IMR-90 (cell line): ENCODE results near the gene ATP5PB. TPM values are rescaled to one million over a fixed set of nuclear protein-coding genes. Genes with fewer than 3 reads are reported as not detected.

Experiments used
- ATAC-seq: fragments of 200-7000 bp; cut with Tn5 transposase; 2 replicates; pipeline ENCODE4 v1.9.1; 2020; ENCODE audit warnings: low read depth, mild to moderate bottlenecking, moderate library complexity
- BruUV-seq: library from RNA; stranded (reverse); fragments of 400-500 nt; replicated peaks from 2 replicates; lab custom pipeline; 2021; lab: Mats Ljungman, UMichigan
- CTCF ChIA-PET: fragments of 300-600 bp; formaldehyde crosslinking; extraction: SDS; loops from one replicate; lab custom pipeline; 2021; ENCODE audit warnings: antibody characterized with exemption; lab: Yijun Ruan, JAX
- POLR2A ChIA-PET: fragments of 300-600 bp; sonication (Branson Sonifier 250); formaldehyde crosslinking; loops from one replicate; lab custom pipeline; 2022; ENCODE audit warnings: antibody characterized with exemption; ENCODE audit not compliant: unreplicated experiment; lab: Charles Lee
- DNase-seq: peaks from one replicate; pipeline ENCODE4 v3.0.0; 2013
- H2AFZ ChIP-seq: replicated peaks from 2 replicates; pipeline ENCODE3; 2013; ENCODE audit warnings: low read length, mild to moderate bottlenecking; ENCODE audit not compliant: poor library complexity
- H2AK5ac ChIP-seq: 2 replicates; pipeline ENCODE4 v1.6.1; 2013; ENCODE audit warnings: low read depth, low read length, inconsistent platforms
- H2AK9ac ChIP-seq: replicated peaks from 2 replicates; pipeline ENCODE3; 2013; ENCODE audit warnings: mild to moderate bottlenecking, low read depth, low read length, moderate library complexity; ENCODE audit not compliant: poor library complexity
- H2BK120ac ChIP-seq: 2 replicates; pipeline ENCODE4 v1.6.1; 2013; ENCODE audit warnings: low read depth, low read length, inconsistent platforms
- H2BK15ac ChIP-seq: 3 replicates; pipeline ENCODE4 v1.6.1; 2013; ENCODE audit warnings: low read depth, low read length, inconsistent platforms
- H2BK20ac ChIP-seq: 2 replicates; pipeline ENCODE4 v1.6.1; 2013; ENCODE audit warnings: low read depth, mild to moderate bottlenecking, inconsistent platforms, low read length, moderate library complexity
- H2BK5ac ChIP-seq: 2 replicates; pipeline ENCODE4 v1.6.1; 2013; ENCODE audit warnings: mild to moderate bottlenecking, low read depth, low read length, inconsistent platforms; ENCODE audit not compliant: poor library complexity, severe bottlenecking
- H3K14ac ChIP-seq: replicated peaks from 2 replicates; pipeline ENCODE4 v1.6.1; 2013; ENCODE audit warnings: low read depth, low read length, inconsistent platforms
- H3K18ac ChIP-seq: 2 replicates; pipeline ENCODE4 v1.6.1; 2013; ENCODE audit warnings: low read depth, low read length, control low read depth
- H3K23ac ChIP-seq: 2 replicates; pipeline ENCODE4 v1.6.1; 2013; ENCODE audit warnings: low read depth, low read length, inconsistent platforms
- H3K27ac ChIP-seq: 2 replicates; pipeline ENCODE4 v1.5.1; 2013; ENCODE audit warnings: mild to moderate bottlenecking, control low read depth, low read length; ENCODE audit not compliant: insufficient read depth
- H3K27me3 ChIP-seq: 2 replicates; pipeline ENCODE4 v1.6.1; 2013; ENCODE audit warnings: low read length; ENCODE audit not compliant: control insufficient read depth, insufficient read depth
- H3K36me3 ChIP-seq: 2 replicates; pipeline ENCODE4 v1.6.1; 2013; ENCODE audit warnings: low read length, mixed read lengths; ENCODE audit not compliant: control insufficient read depth, insufficient read depth
- H3K4ac ChIP-seq: 2 replicates; pipeline ENCODE4 v1.6.1; 2013; ENCODE audit warnings: low read depth, low read length, inconsistent platforms
- H3K4me1 ChIP-seq: 2 replicates; pipeline ENCODE4 v1.6.1; 2013; ENCODE audit warnings: low read length, mixed read lengths; ENCODE audit not compliant: control insufficient read depth, insufficient read depth
- H3K4me2 ChIP-seq: 2 replicates; pipeline ENCODE4 v1.6.1; 2013; ENCODE audit warnings: low read depth, mild to moderate bottlenecking, control low read depth, low read length, moderate library complexity
- H3K4me3 ChIP-seq: 2 replicates; pipeline ENCODE4 v1.5.1; 2013; ENCODE audit warnings: low read depth, mild to moderate bottlenecking, control low read depth, low read length, moderate library complexity; ENCODE audit not compliant: insufficient read depth
- H3K56ac ChIP-seq: 2 replicates; pipeline ENCODE4 v1.6.1; 2013; ENCODE audit warnings: low read length, inconsistent platforms; ENCODE audit not compliant: insufficient read depth; ENCODE audit errors: extremely low read depth
- H3K79me1 ChIP-seq, 2 experiments: 2 replicates each; pipeline ENCODE4 v1.6.1; 2013; ENCODE audit warnings: low read length in 2 of 2, inconsistent platforms in 1 of 2, low read depth in 1 of 2
- H3K9ac ChIP-seq: 2 replicates; pipeline ENCODE4 v1.6.1; 2013; ENCODE audit warnings: low read depth, low read length, control low read depth
- H3K9me1 ChIP-seq: 2 replicates; pipeline ENCODE4 v1.6.1; 2013; ENCODE audit warnings: low read length, inconsistent platforms; ENCODE audit not compliant: insufficient read depth
- H3K9me3 ChIP-seq: 2 replicates; pipeline ENCODE4 v1.6.1; 2013; ENCODE audit warnings: low read length; ENCODE audit not compliant: control insufficient read depth, insufficient read depth
- H4K20me1 ChIP-seq: 2 replicates; pipeline ENCODE4 v1.6.1; 2013; ENCODE audit warnings: low read length, inconsistent platforms; ENCODE audit not compliant: insufficient read depth
- H4K5ac ChIP-seq: 2 replicates; pipeline ENCODE4 v1.6.1; 2013; ENCODE audit warnings: mild to moderate bottlenecking, low read depth, low read length, control low read depth
- H4K8ac ChIP-seq, 2 experiments: 2 replicates each; pipeline ENCODE4 v1.6.1; 2013; ENCODE audit warnings: low read depth in 2 of 2, low read length in 2 of 2, control low read depth in 1 of 2, inconsistent platforms in 1 of 2
- H4K91ac ChIP-seq: 2 replicates; pipeline ENCODE4 v1.6.1; 2013; ENCODE audit warnings: low read depth, low read length, inconsistent platforms; ENCODE audit not compliant: insufficient read depth
- BHLHE40 ChIP-seq: fragments of 150-350 bp; IDR thresholded peaks from 2 replicates; pipeline ENCODE4 v1.6.1; 2016; ENCODE audit warnings: mild to moderate bottlenecking, low read depth, low read length
- CEBPB ChIP-seq: IDR thresholded peaks from 2 replicates; pipeline ENCODE4 v1.6.1; 2012; ENCODE audit warnings: low read depth, low read length, improper control_type of control experiment
- CHD1 ChIP-seq: IDR thresholded peaks from 2 replicates; pipeline ENCODE4 v1.6.1; 2012; ENCODE audit warnings: low read depth, low read length, improper control_type of control experiment
- ELK1 ChIP-seq: fragments of 150-350 bp; IDR thresholded peaks from 2 replicates; pipeline ENCODE4 v1.6.1; 2016; ENCODE audit warnings: low read depth, mild to moderate bottlenecking, low read length, moderate library complexity, borderline replicate concordance
- FOS ChIP-seq: fragments of 150-350 bp; IDR thresholded peaks from 2 replicates; pipeline ENCODE4 v1.6.1; 2016; ENCODE audit warnings: low read depth, low read length
- MAFK ChIP-seq: IDR thresholded peaks from 2 replicates; pipeline ENCODE4 v1.6.1; 2012; ENCODE audit warnings: low read depth, low read length, improper control_type of control experiment
- MAZ ChIP-seq: IDR thresholded peaks from 2 replicates; pipeline ENCODE4 v1.6.1; 2012; ENCODE audit warnings: low read depth, mild to moderate bottlenecking, low read length, improper control_type of control experiment, moderate library complexity, borderline replicate concordance
- MXI1 ChIP-seq: IDR thresholded peaks from 2 replicates; pipeline ENCODE4 v1.6.1; 2012; ENCODE audit warnings: low read depth, mild to moderate bottlenecking, low read length, moderate library complexity, borderline replicate concordance
- NFE2L2 ChIP-seq: fragments of 150-350 bp; IDR thresholded peaks from 2 replicates; pipeline ENCODE4 v1.6.1; 2016; ENCODE audit warnings: low read depth, mild to moderate bottlenecking, low read length
- POLR2A ChIP-seq: IDR thresholded peaks from 2 replicates; pipeline ENCODE4 v1.6.1; 2012; ENCODE audit warnings: mild to moderate bottlenecking, low read depth, low read length
- RAD21 ChIP-seq: IDR thresholded peaks from 2 replicates; pipeline ENCODE4 v1.6.1; 2012; ENCODE audit warnings: low read length, improper control_type of control experiment
- RCOR1 ChIP-seq: IDR thresholded peaks from 2 replicates; pipeline ENCODE4 v1.6.1; 2012; ENCODE audit warnings: mild to moderate bottlenecking, low read length, improper control_type of control experiment; ENCODE audit not compliant: insufficient replicate concordance
- RFX5 ChIP-seq: IDR thresholded peaks from 2 replicates; pipeline ENCODE4 v1.8.0; 2012; ENCODE audit warnings: low read depth, mild to moderate bottlenecking, low read length, moderate library complexity
- SMC3 ChIP-seq: fragments of 150-350 bp; IDR thresholded peaks from 2 replicates; pipeline ENCODE4 v1.6.1; 2016; ENCODE audit warnings: low read depth, mild to moderate bottlenecking, antibody characterized with exemption, low read length, moderate library complexity
- USF2 ChIP-seq: fragments of 150-350 bp; IDR thresholded peaks from 2 replicates; pipeline ENCODE4 v1.6.1; 2017; ENCODE audit warnings: mild to moderate bottlenecking, antibody characterized with exemption, low read length, low read depth
- WGBS, 2 experiments: methylation state at CpG; one replicate each; pipeline versions ENCODE4 v1.1.5 to v1.1.7; 2013; ENCODE audit warnings: missing lambda C conversion rate in 2 of 2; ENCODE audit not compliant: insufficient read length in 1 of 2; ENCODE audit errors: extremely low coverage in 2 of 2; 5-methylcytosine and 5-hydroxymethylcytosine counted together
- dilution Hi-C: fragments of 300-500 bp; cut with HindIII; formaldehyde crosslinking; loops from one replicate; pipeline ENCODE4 v1.14.3; 2018; ENCODE audit warnings: low sequenced_read_pairs; ENCODE audit not compliant: unreplicated experiment
- in situ Hi-C: fragments of 300-500 bp; cut with MboI; formaldehyde crosslinking; loops from 3 replicates; pipeline ENCODE4 v1.14.3; 2019; ENCODE audit warnings: low sequenced_read_pairs, inconsistent platforms, mixed read lengths
- intact Hi-C: fragments of 100-400 bp; cut with micrococcal nuclease; formaldehyde crosslinking; loops from 2 replicates; pipeline ENCODE4 v1.10.0; 2022
- polyA plus RNA-seq, 3 experiments: library from polyadenylated mRNA; depleted of rRNA; stranded (reverse); fragments of >200 nt; gene quantifications; 2 replicates each; pipeline ENCODE4 v1.2.3, GENCODE V29; 2012; ENCODE audit warnings: low replicate concordance in 1 of 3
- total RNA-seq: library from RNA; depleted of rRNA; stranded (reverse); fragments of >200 nt; gene quantifications from 2 replicates; pipeline ENCODE4 v1.2.3, GENCODE V29; 2012
- TF ChIP-seq, protein P1 (sequence below): conservative IDR thresholded peaks from 2 replicates; pipeline ENCODE4 v1.5.1; 2012; ENCODE audit warnings: mild to moderate bottlenecking, low read depth, low read length, improper control_type of control experiment

Gene ATP5PB
- total and polyA plus RNA-seq, 2 of the 4 experiments (the other 2 are of a cell fraction), result 234 to 301 TPM

GRCh38 chr1:111412839-111413238 is 36.4 kb upstream of the ATP5PB start:
- no peak overlapping the region for H2AK5ac ChIP-seq
- ChIA-PET POLR2A (no interaction called here), CTCF (no interaction called here)
- H3K36me3 ChIP-seq, result no peaks in the 10 kb centered on the region
- no peak overlapping the region for H2BK120ac ChIP-seq
- no peak overlapping the region for H4K91ac ChIP-seq
- no peak for ATAC-seq
- H3K27ac ChIP-seq, result no peak overlapping the region
- no peak overlapping the region for H4K5ac ChIP-seq
- WGBS, 2 experiments, result no CpG with 5 or more reads among the region's 2 CpGs
- in situ Hi-C loops, result no loop called here
- no peak for DNase-seq
- no peak overlapping the region for H3K18ac ChIP-seq
- no peak overlapping the region for H4K8ac ChIP-seq
- H4K20me1 ChIP-seq, result no peaks in the 10 kb centered on the region
- dilution Hi-C loops, result no loop called here
- no peak overlapping the region for H2BK15ac ChIP-seq
- H2AK9ac ChIP-seq, result no peak overlapping the region
- H3K4ac ChIP-seq, result no peak overlapping the region
- no peak overlapping the region for H3K14ac ChIP-seq
- H2BK5ac ChIP-seq, result no peak overlapping the region
- intact Hi-C loops, result no loop called here
- H3K9me1 ChIP-seq, result 0 out of 2 replicates have a peak, but pooled peaks cover 4% of the 10 kb centered on the region
- H2AFZ ChIP-seq, result no peak overlapping the region
- no TSS peak for BruUV-seq
- no peak overlapping the region for H3K23ac ChIP-seq
- TF ChIP-seq BHLHE40 (no peak), RCOR1 (no peak), POLR2A (no peak), SMC3 (no peak), CHD1 (no peak), CEBPB (no peak), MAZ (no peak), MXI1 (no peak), ELK1 (no peak), RAD21 (no peak), FOS (no peak), MAFK (no peak), USF2 (no peak), RFX5 (no peak), NFE2L2 (no peak)
- TF ChIP-seq, protein P1, sequence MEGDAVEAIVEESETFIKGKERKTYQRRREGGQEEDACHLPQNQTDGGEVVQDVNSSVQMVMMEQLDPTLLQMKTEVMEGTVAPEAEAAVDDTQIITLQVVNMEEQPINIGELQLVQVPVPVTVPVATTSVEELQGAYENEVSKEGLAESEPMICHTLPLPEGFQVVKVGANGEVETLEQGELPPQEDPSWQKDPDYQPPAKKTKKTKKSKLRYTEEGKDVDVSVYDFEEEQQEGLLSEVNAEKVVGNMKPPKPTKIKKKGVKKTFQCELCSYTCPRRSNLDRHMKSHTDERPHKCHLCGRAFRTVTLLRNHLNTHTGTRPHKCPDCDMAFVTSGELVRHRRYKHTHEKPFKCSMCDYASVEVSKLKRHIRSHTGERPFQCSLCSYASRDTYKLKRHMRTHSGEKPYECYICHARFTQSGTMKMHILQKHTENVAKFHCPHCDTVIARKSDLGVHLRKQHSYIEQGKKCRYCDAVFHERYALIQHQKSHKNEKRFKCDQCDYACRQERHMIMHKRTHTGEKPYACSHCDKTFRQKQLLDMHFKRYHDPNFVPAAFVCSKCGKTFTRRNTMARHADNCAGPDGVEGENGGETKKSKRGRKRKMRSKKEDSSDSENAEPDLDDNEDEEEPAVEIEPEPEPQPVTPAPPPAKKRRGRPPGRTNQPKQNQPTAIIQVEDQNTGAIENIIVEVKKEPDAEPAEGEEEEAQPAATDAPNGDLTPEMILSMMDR, result no peak
- H3K9me3 ChIP-seq, result no peaks in the 10 kb centered on the region
- H3K4me1 ChIP-seq, result peaks cover 1% of the 10 kb centered on the region; the same call in 1 of the 2 replicates
- H3K4me3 ChIP-seq, result no peak overlapping the region
- no peak overlapping the region for H3K4me2 ChIP-seq
- H2BK20ac ChIP-seq, result no peak overlapping the region
- no peak overlapping the region for H3K9ac ChIP-seq
- H3K79me1 ChIP-seq, result no peaks in the 10 kb centered on the region
- no peak overlapping the region for H3K56ac ChIP-seq
- no peaks in the 10 kb centered on the region; the same call in 1 of the 2 replicates for H3K27me3 ChIP-seq
